ENCODE measurements around the gene CRYL1.

The CRYL1 gene

GRCh38 chr13:20534038-20534608, 8.5 kb upstream of the CRYL1 start:
- in situ Hi-C loops (cut with MboI; ENCODE audit: low sequenced_read_pairs), result no loop called here

- in situ Hi-C loops (cut with MboI; ENCODE audit: low sequenced_read_pairs), result no loop called here
Measured at GRCh38 chr13:20528452-20528851, 2.8 kb upstream of the CRYL1 start.

- in situ Hi-C loops (cut with MboI; ENCODE audit: low sequenced_read_pairs), result no loop called here
Measured at GRCh38 chr13:20526664-20527063, 1.0 kb upstream of the CRYL1 start.

- in situ Hi-C loops (cut with MboI; ENCODE audit: low sequenced_read_pairs), result no loop called here
Measured at GRCh38 chr13:20525144-20525600, 485 bp downstream of the CRYL1 start.

- in situ Hi-C loops (cut with MboI; ENCODE audit: low sequenced_read_pairs), result loop anchor here (25.0 kb wide), 1 partner anchor 191 kb away; the partner anchor contains the start of gene IL17D
Measured at GRCh38 chr13:20521364-20522115, 4.1 kb downstream of the CRYL1 start.

GRCh38 chr13:20519875-20520274, 5.8 kb downstream of the CRYL1 start:
- in situ Hi-C loops (cut with MboI; ENCODE audit: low sequenced_read_pairs), result loop anchor here (25.0 kb wide), 1 partner anchor 192 kb away; the partner anchor contains the start of gene IL17D

GRCh38 chr13:20518660-20519100, 7.0 kb downstream of the CRYL1 start:
- in situ Hi-C loops (cut with MboI; ENCODE audit: low sequenced_read_pairs), result loop anchor here (25.0 kb wide), 1 partner anchor 194 kb away; the partner anchor contains the start of gene IL17D

- in situ Hi-C loops (cut with MboI; ENCODE audit: low sequenced_read_pairs), result loop anchor here (25.0 kb wide), 1 partner anchor 197 kb away; the partner anchor contains the start of gene IL17D
Measured at GRCh38 chr13:20514866-20515265, 10.8 kb downstream of the CRYL1 start.

- in situ Hi-C loops (cut with MboI; ENCODE audit: low sequenced_read_pairs), result loop anchor here (25.0 kb wide), 1 partner anchor 199 kb away; the partner anchor contains the start of gene IL17D
Measured at GRCh38 chr13:20513466-20513995, 12.1 kb downstream of the CRYL1 start.

GRCh38 chr13:20512042-20512683, 13.5 kb downstream of the CRYL1 start:
- in situ Hi-C loops (cut with MboI; ENCODE audit: low sequenced_read_pairs), result loop anchor here (25.0 kb wide), 1 partner anchor 200 kb away; the partner anchor contains the start of gene IL17D

- in situ Hi-C loops (cut with MboI; ENCODE audit: low sequenced_read_pairs), result loop anchor here (10.0 to 25.0 kb wide), 2 partner anchors 206 to 328 kb away; partner anchors contain the start of gene IL17D
Measured at GRCh38 chr13:20506696-20507095, 19.0 kb downstream of the CRYL1 start.

GRCh38 chr13:20505405-20506366, 20.0 kb downstream of the CRYL1 start:
- in situ Hi-C loops (cut with MboI; ENCODE audit: low sequenced_read_pairs), result loop anchor here (10.0 to 25.0 kb wide), 2 partner anchors 207 to 329 kb away; partner anchors contain the start of gene IL17D

- in situ Hi-C loops (cut with MboI; ENCODE audit: low sequenced_read_pairs), result loop anchor here (10.0 to 25.0 kb wide), 2 partner anchors 209 to 331 kb away; partner anchors contain the start of gene IL17D
Measured at GRCh38 chr13:20503088-20504083, 22.3 kb downstream of the CRYL1 start.

- in situ Hi-C loops (cut with MboI; ENCODE audit: low sequenced_read_pairs), result loop anchor here (10.0 to 25.0 kb wide), 2 partner anchors 211 to 333 kb away; partner anchors contain the start of gene IL17D
Measured at GRCh38 chr13:20501592-20501991, 24.1 kb downstream of the CRYL1 start.

GRCh38 chr13:20501120-20501519, 24.5 kb downstream of the CRYL1 start:
- in situ Hi-C loops (cut with MboI; ENCODE audit: low sequenced_read_pairs), result loop anchor here (10.0 to 25.0 kb wide), 2 partner anchors 211 to 334 kb away; partner anchors contain the start of gene IL17D

GRCh38 chr13:20499986-20500385, 25.7 kb downstream of the CRYL1 start:
- in situ Hi-C loops (cut with MboI; ENCODE audit: low sequenced_read_pairs), result loop anchor here (10.0 to 25.0 kb wide), 2 partner anchors 212 to 335 kb away; partner anchors contain the start of gene IL17D

GRCh38 chr13:20498659-20499058, 27.0 kb downstream of the CRYL1 start:
- in situ Hi-C loops (cut with MboI; ENCODE audit: low sequenced_read_pairs), result no loop called here

GRCh38 chr13:20498129-20498528, 27.5 kb downstream of the CRYL1 start:
- in situ Hi-C loops (cut with MboI; ENCODE audit: low sequenced_read_pairs), result no loop called here

Data from HL-60/S4 treated with phorbol 12-myristate 13-acetate at 8.2 ng/mL for 4 days and 3 days (cell line).